ENCODE data around the gene DUSP8.
"Not testable (repeated sequence)": the region's sequence is repeated elsewhere in the genome, so short reads cannot be mapped to it uniquely, and the experiment has no call there.

- TF ChIP-seq CTCF (IDR thresholded peaks at IDR 0.05; ENCODE audit: low read depth, low read length); EZH2phosphoT487 (IDR thresholded peaks at IDR 0.05; ENCODE audit: low read depth): not testable (repeated sequence)
Observed at GRCh38 chr11:1601663-1602062, 29.6 kb upstream of the DUSP8 start.

All from OCI-LY3 (cell line).